ENCODE data around the gene ATP11A. TPM values are rescaled to one million over a fixed set of nuclear protein-coding genes. Genes with fewer than 3 reads are reported as not detected.

The ATP11A gene
- total and polyA plus RNA-seq, 7 donors = 0.69 to 22.9 (median 9.6) TPM

GRCh38 chr13:112900226-112900600 lies 210.4 kb downstream of the ATP11A start:
- intact Hi-C loops (cut with DNase I) = no loop called here
- Histone ChIP-seq H3K27me3 (peaks cover 9 to 37% (median 13%) of the 10 kb centered on the region in 3 donors), H3K4me1 (peaks cover 0 to 5% (median 2%) of the 10 kb centered on the region in 4 donors), H3K36me3 (no peaks in the 10 kb centered on the region), H3K27ac (no peak overlapping the region), H3K9me3 (peaks cover 0 to 3% (median 0%) of the 10 kb centered on the region in 4 donors), H3K4me3 (no peak overlapping the region)
- WGBS, 2 donors = 90% methylated on average over 9 of the region's 9 CpGs
- no peak for TF ChIP-seq POLR2AphosphoS5 (IDR thresholded peaks at IDR 0.05)
- peak; percentile 52 for DNase-seq

- Histone ChIP-seq H3K36me3 (no peaks in the 10 kb centered on the region), H3K9me3 (peaks cover 0 to 3% (median 0%) of the 10 kb centered on the region in 4 donors), H3K4me3 (no peak overlapping the region), H3K4me1 (no peaks in the 10 kb centered on the region), H3K27me3 (peaks cover 4 to 33% (median 8%) of the 10 kb centered on the region in 3 donors), H3K27ac (no peak overlapping the region)
- no peak for TF ChIP-seq EP300 (IDR thresholded peaks at IDR 0.05)
- no peak for TF ChIP-seq POLR2A (IDR thresholded peaks at IDR 0.05)
- TF ChIP-seq CTCF (IDR thresholded peaks at IDR 0.05) = no peak
- TF ChIP-seq POLR2AphosphoS5 (IDR thresholded peaks at IDR 0.05) = no peak
- 91 to 94% methylated on average over 8 of the region's 8 CpGs for WGBS, 2 donors
- intact Hi-C loops (cut with DNase I) = no loop called here
- DNase-seq = peak; percentile 51
These were observed 210.9 kb downstream of the ATP11A start for GRCh38 chr13:112900691-112901091.

- Histone ChIP-seq H3K4me1 (no peaks in the 10 kb centered on the region), H3K27ac (no peak overlapping the region), H3K4me3 (no peak overlapping the region), H3K27me3 (peaks cover 0 to 18% (median 0%) of the 10 kb centered on the region in 3 donors), H3K9me3 (peaks cover 0 to 3% (median 0%) of the 10 kb centered on the region in 4 donors), H3K36me3 (no peaks in the 10 kb centered on the region)
- DNase-seq = peak; percentile 41
- TF ChIP-seq EP300 (IDR thresholded peaks at IDR 0.05) (no peak), POLR2AphosphoS5 (IDR thresholded peaks at IDR 0.05) (no peak), POLR2A (IDR thresholded peaks at IDR 0.05) (no peak), CTCF (IDR thresholded peaks at IDR 0.05) (no peak)
- intact Hi-C loops (cut with DNase I) = no loop called here
- WGBS, 2 donors = 76 to 83% methylated on average over 14 of the region's 14 CpGs
These were observed 212.3 kb downstream of the ATP11A start for GRCh38 chr13:112902101-112902651.

GRCh38 chr13:112902669-112903068 lies 212.8 kb downstream of the ATP11A start:
- peaks cover 0 to 13% (median 0%) of the 10 kb centered on the region in 3 donors for H3K27me3 ChIP-seq
- peaks cover 0 to 3% (median 0%) of the 10 kb centered on the region in 4 donors for H3K9me3 ChIP-seq
- DNase-seq = peak; percentile 33
- H3K27ac ChIP-seq = no peak overlapping the region
- no peaks in the 10 kb centered on the region for H3K4me1 ChIP-seq
- 78 to 81% methylated on average over 2 of the region's 2 CpGs for WGBS, 2 donors
- intact Hi-C loops (cut with DNase I) = no loop called here
- no peak overlapping the region for H3K4me3 ChIP-seq
- no peaks in the 10 kb centered on the region for H3K36me3 ChIP-seq
- TF ChIP-seq POLR2A (IDR thresholded peaks at IDR 0.05) = no peak
- TF ChIP-seq CTCF (IDR thresholded peaks at IDR 0.05) = no peak
- TF ChIP-seq EP300 (IDR thresholded peaks at IDR 0.05) = no peak
- TF ChIP-seq POLR2AphosphoS5 (IDR thresholded peaks at IDR 0.05) = no peak

GRCh38 chr13:112903071-112903577 lies 213.3 kb downstream of the ATP11A start:
- Histone ChIP-seq H3K36me3 (no peaks in the 10 kb centered on the region), H3K4me1 (no peaks in the 10 kb centered on the region), H3K4me3 (no peak overlapping the region), H3K27me3 (peaks cover 0 to 11% (median 0%) of the 10 kb centered on the region in 3 donors), H3K9me3 (peaks cover 0 to 3% (median 0%) of the 10 kb centered on the region in 4 donors), H3K27ac (no peak overlapping the region)
- DNase-seq = peak; percentile 28
- TF ChIP-seq EP300 (IDR thresholded peaks at IDR 0.05) = no peak
- no peak for TF ChIP-seq POLR2AphosphoS5 (IDR thresholded peaks at IDR 0.05)
- no peak for TF ChIP-seq POLR2A (IDR thresholded peaks at IDR 0.05)
- TF ChIP-seq CTCF (IDR thresholded peaks at IDR 0.05) = no peak
- 91% methylated on average over 8 of the region's 8 CpGs for WGBS, 2 donors
- intact Hi-C loops (cut with DNase I) = no loop called here

Data from sigmoid colon (tissue), 7 donors.